Measurements from ENCODE around the gene MEGF11.

GRCh38 chr15:65944404-65944803 lies 309.1 kb downstream of the MEGF11 start:
- no peak for TF ChIP-seq GATA2 (IDR thresholded peaks at IDR 0.05; ENCODE audit: low read depth, low read length)
- no peak for TF ChIP-seq GATA3 (IDR thresholded peaks at IDR 0.05; ENCODE audit: low read depth, low read length)
